ENCODE data around the gene LMTK2.
"Not testable (repeated sequence)": the region's sequence is repeated elsewhere in the genome, so short reads cannot be mapped to it uniquely, and the experiment has no call there.

Gene LMTK2

GRCh38 chr7:98205162-98205845 is 98.6 kb downstream of the LMTK2 start:
- DNase-seq: no peak

DNA sequence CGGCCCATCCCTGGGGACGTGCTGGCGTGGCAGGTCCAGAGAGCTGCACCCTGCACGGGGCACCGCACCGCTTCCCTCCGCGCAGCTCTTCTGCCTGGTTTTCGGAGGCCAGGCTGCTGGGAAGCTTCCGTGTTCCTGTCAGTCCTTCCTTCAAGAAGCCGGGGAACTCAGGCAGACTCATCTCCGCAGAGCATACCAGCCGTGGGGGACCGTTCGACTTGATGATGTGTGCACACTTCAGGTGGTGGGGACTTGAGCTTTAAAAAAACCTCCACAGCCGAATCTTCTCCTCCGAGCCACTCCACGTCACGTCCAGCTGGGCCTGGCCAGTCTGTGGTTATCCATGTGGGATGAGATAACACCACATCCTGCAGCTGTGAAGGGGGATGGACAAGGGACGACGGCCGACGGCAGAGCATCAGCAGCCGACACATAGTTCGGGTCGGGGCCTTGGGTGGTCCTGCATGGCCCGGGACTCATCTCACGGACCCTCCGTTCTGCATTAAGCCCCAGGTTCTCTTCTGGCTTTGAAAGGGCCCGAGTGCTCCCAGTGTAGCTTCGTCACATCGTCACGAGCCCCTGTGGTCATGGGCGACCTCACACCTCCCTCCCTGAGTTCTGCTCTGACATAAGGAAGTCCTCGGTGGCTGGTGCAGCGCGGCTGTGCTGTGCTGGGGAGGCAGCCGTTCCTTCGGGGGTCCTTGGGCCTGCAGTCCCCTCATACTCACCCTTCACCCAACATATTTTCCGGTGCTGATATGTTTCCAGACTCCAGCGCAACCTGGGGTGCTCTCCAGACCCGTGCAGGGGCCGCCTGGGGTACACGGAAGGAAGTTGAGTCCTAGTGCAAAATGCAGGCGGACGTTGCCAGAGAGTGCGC is 100.0 kb downstream of the LMTK2 start:
- no peak for DNase-seq

DNA sequence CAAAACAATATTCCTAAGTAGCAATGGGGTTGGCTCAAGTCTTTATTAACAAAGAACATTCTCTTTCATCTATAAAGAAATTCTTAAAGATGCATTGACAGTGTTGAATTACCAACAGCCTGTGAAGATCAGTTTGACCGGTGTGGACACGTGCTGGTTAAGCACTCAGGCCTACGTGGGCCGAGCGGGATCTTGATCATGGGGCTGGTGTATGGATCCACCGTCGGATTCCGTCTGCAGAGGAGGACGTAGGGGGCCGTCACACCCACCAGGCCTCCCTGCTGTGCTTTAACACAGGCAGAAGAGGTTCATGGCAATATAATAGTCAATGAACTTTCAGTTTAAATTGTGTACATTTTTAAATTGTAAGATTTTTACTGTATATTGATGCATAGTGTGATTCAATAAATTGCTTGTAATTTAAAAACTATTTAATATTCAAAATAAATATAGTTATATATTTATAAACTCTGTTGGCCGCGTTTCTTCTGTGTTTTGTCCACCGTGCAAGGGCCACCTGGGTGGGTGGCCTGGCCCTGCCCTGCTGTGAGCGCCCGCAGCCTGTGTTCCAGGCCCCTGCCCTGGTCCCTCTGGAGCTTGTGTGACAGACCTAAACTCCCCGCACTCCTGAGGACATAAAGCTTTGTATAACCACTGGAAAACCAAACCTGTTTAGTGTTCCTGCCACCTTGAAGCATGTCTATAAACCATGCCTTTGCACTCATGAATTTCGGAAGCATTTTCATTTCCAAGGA is 102.7 kb downstream of the LMTK2 start:
- DNase-seq: no peak

- DNase-seq: peak; percentile 35
Measured at GRCh38 chr7:98210513-98211220, 104.0 kb downstream of the LMTK2 start.

- peak; percentile 4 for DNase-seq
Measured at GRCh38 chr7:98211221-98211675, 104.6 kb downstream of the LMTK2 start, which contains the start of gene BHLHA15. TSS of gene BHLHA15 (plus strand) at chr7:98211439. CDS start at chr7:98212310, 871 bp downstream.

DNA sequence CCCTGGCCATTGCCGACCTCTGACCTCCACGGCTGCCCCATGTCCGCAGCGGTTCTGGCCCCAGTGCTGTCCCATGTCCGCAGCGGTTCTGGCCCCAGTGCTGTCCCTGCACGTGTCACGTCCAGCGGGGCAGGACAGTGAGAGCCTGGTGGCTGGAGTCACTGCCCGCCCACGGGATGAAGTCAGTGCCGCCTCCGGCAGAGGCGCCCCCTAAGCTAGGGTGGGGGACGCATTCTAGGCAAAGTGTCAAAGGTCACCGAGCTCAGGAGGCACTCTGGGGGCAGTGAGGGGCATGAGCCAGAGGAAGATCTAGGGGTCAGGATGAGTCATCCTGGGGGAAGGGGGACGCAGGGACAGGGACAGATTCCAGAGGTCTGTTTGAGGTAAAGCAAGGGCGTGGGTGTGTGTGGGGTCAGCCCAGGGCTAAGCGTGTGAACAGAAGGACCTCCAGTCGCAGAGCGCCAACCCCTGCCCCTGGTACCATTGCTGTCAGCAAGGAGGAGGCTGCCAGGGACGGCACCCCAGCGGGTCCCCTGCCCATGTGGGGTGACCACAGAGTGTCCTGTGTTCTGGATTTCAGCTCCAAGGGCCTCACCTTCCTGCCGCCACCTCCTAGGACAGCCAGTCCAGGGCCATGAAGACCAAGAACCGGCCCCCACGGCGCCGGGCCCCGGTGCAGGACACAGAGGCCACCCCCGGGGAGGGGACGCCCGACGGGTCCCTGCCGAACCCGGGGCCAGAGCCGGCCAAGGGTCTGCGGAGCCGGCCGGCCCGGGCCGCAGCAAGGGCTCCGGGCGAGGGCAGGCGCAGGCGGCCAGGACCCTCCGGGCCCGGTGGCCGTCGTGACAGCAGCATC is 105.2 kb downstream of the LMTK2 start:
- no peak for DNase-seq

DNA sequence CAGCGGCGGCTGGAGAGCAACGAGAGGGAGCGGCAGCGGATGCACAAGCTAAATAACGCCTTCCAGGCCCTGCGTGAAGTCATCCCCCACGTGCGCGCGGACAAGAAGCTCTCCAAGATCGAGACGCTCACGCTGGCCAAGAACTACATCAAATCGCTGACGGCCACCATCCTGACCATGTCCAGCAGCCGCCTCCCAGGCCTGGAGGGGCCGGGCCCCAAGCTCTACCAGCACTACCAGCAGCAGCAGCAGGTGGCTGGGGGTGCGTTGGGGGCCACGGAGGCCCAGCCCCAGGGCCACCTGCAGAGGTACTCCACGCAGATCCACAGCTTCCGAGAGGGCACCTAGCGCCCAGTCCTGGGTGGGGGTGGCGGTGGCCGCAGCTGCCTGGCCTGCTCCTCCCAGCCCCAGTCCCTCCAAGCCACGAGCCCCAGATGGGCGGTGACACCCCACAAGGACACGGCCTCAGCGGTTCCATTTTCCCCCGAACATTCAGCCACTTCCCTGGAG is 105.9 kb downstream of the LMTK2 start:
- DNase-seq: no peak

- DNase-seq: no peak
Measured at GRCh38 chr7:98213296-98213887, 106.7 kb downstream of the LMTK2 start.

GRCh38 chr7:98213888-98214810 is 107.5 kb downstream of the LMTK2 start:
- no peak for DNase-seq

DNA sequence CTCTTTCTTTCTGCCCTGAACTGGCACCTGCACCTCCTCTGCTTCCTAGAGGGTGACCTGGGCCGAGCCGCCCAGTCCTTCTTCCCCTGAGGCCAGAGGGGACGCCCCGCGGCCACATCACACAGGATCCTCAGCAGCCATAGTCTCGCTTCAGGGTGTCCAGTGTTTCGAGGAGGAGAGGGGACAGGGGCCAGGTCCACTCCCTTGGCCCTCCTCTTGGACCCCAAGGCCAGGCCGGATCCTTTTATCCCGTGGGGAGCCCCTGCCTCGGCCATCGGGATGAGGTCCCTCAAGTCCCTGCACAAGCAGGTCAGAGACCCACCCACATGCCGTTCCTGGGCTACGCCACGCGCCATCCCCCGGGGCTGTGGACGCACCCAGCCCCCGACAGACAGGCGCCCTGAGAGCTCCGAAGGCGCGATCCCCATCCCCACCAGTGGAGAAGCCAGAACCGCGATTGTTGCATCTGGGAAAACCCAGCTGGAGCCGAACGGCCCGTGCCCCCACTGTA is 108.2 kb downstream of the LMTK2 start:
- no peak for DNase-seq

DNA sequence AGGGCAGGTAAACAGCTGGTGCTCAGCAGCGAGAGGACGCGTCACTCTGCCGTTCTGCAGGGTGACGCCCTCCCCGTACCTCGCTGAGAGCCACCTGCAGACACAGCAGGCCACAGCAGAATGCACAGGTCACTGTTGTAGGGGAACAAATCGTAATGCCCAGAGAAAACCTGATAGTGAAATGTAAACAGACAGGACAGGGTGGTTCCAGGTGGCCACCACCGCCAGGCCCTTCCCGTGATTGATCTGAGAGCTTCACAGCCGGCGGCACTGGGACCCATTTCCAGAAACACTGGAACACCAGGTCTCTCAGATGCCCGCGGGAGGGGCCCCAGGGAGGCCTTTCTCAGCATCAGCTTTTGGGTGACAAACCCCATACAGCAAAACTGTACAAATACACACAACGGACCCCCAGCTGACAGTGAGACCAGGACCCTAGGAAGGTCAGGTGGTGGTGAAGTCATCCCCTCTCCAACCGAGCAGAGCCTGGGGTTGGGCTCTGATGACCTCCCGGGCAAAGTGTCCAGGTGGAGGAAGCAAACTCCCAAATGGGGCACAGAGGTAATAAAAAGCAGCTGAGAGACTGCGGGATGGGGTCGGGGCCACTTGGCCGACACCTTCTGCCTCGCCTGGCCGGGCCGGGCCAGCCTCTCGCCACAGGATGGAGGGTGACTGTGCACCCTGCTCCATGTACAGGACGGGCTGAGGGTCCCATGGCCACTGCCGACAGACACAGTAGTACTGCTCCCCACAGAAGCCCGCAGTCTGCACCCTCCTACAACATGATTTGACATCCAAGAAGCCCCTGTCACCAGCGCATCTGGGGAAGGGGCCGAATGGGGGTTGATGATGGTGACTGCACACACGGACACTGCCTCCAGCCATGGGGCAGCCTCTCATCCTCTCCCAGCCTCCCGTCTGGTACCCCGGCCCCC is 109.2 kb downstream of the LMTK2 start:
- DNase-seq: no peak

- DNase-seq: no peak
Measured at GRCh38 chr7:98216941-98217622, 110.4 kb downstream of the LMTK2 start.

GRCh38 chr7:98217623-98218582 is 111.2 kb downstream of the LMTK2 start:
- peak; percentile 3 for DNase-seq

DNA sequence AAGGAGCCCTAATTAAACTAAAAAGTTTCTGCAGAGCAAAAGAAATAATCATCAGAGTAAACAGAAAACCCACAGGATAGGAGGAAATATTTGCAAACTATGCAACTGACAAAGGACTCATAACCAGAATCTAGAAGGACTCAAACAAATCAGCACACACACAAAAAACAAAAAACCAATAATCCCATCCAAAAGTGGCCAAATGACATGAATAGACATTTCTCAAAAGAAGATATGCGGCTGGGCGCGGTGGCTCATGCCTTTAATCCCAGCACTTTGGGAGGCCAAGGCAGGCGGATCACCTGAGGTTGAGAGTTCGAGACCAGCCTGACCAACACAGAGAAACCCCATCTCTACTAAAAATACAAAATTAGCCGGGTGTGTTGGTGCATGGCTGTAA is 112.7 kb downstream of the LMTK2 start:
- not testable (repeated sequence) for DNase-seq

GRCh38 chr7:98221611-98222532 is 115.2 kb downstream of the LMTK2 start:
- no peak for DNase-seq

All from NCI-H2227 treated with DMSO at 0.1 percent for 48 hours (cell line).